Measurements from ENCODE around the gene TFAP2A.

Gene TFAP2A

DNA sequence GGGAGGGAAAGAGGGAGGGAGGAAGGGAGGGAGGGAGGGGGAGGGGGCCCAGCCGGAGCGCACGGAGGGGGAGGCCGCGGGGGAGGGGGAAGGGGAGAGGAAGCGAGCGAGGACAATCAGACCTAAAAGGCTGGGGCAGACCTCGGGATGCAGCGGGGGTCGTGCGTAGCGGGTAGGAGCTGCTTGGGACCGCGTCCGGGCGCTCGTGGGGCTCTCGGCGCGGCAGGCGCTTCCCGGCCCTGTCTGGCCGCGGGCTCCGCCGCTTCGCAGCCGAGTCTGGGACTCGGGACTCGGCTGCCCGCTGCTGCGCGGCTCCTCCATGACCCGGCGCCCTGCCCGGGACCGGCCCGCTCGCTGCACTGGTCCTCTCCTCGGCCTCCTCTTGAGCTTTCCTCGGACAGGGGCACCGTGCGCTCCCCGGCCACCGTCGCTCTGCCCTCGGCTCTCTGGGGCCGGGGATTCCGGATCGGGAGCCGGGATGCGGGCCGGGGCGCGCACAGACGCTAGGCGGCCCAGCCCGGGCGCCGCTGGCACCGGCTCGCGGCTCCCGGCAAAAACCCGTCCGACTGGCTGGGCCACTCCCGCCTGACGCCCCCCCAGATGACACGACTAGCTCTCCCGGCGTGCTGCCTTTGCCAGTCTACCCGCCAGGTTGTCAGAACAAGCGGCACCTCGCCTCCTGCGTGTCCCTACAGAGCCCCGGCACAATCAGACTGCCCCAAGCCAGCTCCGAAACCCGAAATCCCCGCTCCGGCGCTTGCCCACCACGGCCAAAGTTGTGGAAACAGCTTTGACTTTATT lies 2.2 kb downstream of the TFAP2A start:
- DNase-seq (ENCODE audit: low read depth) = no peak

DNA sequence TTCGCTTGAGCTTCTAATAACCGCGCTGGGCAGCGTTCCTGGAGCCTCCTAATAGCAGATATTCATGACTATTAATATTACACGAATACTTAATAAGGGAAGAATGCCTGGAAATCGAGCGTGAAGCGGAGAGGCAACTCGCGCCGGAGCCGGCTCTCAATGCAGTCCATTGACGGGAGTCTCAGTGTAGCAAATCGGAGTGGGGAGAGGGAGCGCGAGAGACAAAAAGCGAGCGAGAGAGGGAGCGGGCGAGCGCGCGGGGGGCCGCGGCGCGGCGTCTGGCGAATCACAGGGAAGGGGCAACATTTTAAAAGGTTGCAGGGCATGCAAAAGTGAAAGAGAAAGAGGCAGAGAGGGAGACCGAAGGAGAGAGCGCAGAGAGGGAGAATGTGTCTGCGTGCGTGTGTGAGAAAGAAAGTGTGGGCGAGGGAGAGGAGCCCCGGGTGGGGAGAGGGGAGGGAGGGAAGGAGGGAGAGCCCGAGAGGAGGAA lies 2.9 kb downstream of the TFAP2A start:
- no peak for DNase-seq (ENCODE audit: low read depth)

DNA sequence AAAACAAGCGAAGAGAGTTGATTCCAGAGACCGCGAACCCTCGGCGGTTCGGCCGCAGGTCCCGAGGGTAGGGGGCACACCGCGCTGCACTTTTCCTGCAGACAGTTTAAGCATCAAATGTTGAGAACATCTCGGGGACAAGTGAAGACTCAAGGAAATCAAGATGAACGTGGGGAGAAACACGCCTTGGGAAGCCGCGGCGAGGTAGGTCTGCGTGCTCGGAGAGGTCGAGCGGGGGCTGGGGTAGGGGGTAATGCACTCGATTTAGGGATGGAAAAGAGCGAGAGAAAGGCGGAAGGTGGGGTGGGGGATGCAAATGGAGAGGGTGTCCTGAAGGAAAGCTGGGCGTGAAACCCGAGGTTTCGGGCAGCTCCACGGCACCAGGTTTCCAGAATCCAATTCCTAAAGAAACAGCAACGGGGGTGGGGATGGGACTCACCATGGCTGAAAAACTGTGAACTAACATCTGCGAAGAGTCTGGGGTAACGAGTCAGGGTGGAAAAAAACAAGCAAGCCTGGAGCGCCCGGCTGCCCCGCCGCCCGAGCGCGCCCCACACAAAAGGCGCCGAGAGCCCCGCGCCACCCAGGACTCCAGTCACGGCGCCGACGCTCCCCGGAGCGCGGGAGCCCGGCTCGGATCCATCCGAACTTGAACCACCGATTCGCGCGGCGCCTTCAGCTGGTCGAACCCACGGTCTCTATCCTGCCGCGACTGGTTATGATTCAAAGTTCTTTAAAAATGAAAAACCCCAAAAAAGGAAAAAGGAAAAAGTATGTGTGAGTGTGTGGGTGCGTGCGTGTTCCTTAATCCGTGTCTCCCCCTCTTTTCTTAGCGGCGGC lies 3.5 kb downstream of the TFAP2A start:
- DNase-seq (ENCODE audit: low read depth) = no peak

DNA sequence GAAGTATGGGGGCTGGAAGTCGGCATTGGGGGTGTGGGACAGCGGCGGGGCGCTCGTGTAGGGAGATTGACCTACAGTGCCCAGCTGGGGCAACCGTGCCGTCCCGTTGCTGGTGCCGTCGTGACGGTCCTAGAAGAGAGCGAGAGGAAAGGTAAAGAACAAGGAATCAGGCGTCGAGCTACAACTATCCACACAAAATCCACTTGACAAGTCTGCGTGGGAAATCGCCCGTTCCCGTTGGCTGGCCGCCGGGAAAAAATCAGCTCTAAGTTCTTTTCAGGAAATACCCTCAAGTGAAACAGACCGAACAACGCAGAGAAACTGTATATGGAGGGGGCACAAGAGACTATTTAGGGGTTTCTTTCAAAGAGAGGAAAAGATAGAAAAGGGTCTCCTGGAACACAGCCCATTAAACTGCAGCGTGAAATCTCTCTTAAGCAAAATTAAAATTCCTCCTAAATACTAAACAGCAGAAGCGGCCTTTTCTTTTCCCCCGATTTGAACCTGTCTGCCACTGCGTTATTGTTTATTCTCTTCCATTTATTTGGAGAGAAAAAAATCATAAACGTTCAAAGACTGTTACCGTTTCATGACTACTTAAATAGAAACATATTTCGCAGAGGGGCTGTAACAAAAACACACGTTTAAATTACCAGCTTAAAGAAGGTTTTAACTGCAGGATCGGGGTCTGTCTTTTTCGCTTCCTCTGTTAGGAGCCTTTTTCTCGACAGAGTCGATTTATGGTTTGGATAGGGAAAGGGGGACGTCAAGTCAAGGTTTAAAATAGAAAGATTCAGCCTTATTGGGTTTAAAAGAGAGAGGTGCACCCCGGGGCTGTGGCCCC lies 4.4 kb downstream of the TFAP2A start:
- DNase-seq (ENCODE audit: low read depth) = no peak

DNA sequence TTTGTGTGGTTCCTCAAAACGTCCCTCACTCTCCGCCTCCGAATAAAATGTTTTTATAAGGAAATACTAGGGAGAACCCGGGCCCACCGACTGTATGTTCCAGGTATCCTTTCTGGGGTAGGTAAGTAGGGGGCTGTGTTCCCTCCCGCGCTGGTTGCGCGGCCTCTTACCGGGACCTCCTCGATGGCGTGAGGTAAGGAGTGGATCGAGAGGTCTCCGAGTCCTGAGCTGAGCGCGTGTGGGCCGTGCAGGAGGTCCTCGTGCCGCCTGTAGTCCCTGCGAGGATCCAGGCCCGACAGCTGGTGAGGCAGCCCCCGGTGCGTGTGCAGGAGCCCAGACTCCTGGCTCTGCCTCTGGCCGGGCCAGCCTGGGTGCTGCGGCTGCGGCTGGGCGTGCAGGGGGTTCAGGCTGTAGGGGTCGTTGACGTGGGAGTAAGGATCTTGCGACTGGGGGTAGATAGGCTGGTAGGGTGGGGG lies 5.1 kb downstream of the TFAP2A start:
- DNase-seq (ENCODE audit: low read depth) = no peak

DNA sequence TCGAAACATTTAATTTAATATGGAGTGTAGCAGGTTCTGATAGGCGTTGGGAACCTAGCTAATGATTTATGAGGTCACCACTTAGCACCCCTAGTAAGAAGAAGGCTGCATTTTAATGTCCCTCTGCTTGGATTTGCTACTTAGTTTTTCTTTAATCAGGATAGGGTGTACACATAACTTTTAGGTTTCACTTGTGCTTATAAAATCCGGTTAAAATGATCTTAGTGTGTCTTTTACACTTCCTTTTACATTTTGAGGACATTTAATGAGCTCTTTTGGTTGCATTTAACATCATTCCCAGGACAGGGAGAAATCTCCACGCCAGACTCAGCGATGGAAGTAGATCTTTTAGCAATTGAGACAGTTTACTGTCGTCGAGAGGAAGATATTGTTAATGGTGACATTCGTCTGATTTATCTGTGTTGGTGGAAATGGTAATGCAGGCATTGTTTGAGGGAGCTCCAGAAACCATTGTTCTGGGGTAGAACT lies 5.6 kb downstream of the TFAP2A start:
- DNase-seq (ENCODE audit: low read depth) = no peak

DNA sequence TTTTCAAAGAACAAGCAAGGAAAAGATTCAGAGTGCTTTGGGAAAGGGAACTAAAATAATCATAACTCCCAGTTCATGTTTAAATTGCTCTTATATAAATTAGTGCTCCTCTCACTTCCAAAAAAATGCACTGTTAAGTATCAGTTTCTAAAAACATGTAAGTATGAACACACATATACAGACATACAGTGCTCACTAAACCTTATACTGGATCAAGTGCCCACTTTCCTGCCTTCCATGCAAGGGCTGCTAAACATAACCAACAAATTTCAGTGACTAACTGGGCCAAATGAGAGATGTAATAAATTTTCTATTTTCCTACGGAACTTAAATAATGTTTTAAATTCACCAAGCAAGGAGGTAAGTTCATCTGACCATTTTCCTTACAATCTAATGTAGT lies 6.4 kb downstream of the TFAP2A start:
- no peak for DNase-seq (ENCODE audit: low read depth)

DNA sequence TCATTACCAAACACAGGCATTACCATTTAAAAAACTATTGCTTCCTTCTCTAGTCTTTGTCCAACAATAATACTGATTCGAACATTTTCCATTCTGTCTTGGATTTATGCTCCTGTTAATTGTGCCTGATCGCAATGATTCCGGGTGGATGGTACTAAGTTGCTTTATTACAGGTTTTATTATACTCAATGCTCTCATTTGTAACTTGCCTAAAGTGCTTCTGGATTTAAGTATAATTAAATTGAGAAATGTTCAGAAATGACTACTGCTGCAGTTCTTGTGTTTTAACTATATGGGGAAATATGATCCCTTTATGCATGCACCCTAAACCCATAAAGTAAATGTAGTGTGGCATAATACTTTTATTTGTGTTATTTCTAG lies 7.2 kb downstream of the TFAP2A start:
- no peak for DNase-seq (ENCODE audit: low read depth)

DNA sequence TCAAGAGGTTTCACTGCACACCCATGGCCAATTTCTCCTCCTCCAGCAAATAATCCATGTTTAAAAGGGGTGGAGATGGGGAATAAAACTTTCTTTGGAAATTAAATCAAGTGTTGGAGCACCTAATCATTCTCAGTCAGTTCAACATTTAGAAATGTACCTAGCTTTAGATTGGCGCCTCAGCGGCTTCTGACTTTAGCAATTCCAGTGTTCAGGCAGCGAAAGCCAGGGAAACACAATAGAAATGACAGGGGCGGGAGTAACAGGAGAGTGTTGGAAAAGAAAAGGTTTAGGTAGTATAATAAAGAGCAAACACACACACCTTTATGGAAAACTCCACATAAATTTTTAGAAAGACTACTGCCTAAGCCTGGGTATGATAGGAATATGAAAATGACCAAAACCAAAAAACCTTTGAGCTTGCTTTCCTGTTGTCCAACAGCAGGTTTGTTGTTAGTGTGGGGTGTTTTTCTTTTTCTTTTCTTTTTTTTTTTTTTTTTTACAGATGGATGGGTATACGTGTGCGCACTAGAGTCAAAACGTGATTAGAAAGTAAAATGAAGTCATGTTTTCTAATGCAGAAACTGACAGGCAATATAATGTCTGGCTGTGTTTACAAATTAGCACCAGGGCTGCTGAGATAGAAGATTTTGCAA lies 7.7 kb downstream of the TFAP2A start:
- no peak for DNase-seq (ENCODE audit: low read depth)

DNA sequence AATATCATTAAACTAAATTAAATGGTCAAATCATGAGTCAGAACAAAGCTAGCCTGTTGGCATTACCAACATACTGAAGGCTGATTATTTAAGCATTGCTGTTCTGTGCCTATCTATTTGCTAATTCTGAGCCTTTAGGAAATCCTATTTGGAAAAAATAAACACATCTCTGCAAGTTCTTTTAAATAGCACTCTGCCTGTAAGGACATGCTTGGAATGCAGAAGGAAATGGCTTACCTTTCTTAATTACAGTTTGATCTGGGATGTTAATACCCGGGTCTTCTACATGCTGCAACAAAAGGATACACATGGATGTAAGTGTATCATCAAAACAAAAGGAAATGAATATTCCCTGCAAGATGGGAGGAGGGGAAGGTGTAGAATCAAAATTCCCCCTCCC lies 8.3 kb downstream of the TFAP2A start:
- DNase-seq (ENCODE audit: low read depth) = no peak

DNA sequence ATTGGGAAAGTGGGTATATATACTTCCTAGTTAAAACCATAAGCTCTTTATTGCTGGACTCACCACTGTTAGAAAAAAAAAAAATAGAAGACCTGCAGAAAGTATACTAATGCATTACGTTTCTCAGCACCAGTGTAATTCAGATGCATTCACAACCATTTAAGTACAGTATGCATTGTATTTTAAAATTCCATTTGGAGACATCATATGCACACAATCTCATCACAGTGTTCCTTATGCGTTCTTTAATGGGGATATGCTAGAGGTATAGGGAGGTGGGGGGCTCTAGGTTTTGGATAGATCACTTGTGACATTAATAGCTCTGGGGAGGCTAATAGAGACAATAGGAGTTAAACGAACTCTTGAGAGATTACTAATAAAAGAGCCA lies 9.4 kb downstream of the TFAP2A start:
- DNase-seq (ENCODE audit: low read depth) = no peak

DNA sequence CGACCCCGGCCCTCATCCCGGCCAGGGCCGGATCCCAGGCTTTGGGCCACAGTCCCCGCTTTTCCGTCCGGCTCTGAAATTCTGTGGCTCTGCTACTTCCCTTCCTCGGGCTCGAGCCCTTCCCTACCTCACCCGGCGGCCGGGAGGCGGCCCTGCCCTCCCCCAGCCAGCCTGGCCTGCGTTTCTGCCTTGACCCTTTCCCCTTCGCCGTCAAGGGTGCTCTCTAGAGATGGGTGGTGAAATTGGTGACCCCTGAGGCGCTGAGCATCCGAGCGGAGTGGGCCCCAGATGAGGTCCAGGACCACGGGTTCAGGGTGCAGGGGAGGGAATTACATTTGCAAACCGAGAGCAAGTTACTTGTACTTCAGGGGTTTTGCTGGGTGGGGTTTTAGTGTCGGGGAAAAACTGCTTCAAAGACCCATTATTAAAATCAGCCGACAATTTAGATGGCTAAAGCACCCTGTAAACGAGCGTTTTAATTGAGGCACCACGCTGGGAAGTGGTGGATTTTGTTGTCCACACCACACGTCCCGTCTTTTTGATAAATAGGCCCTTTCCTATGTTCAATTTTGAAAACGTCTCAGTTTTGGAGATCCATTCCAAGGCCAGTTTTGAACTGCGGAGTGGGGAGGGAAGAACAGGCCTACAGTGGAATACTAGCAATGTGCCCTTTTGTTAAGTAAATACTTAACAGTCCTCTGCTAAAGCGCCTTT lies 9.9 kb downstream of the TFAP2A start:
- no peak for DNase-seq (ENCODE audit: low read depth)

DNA sequence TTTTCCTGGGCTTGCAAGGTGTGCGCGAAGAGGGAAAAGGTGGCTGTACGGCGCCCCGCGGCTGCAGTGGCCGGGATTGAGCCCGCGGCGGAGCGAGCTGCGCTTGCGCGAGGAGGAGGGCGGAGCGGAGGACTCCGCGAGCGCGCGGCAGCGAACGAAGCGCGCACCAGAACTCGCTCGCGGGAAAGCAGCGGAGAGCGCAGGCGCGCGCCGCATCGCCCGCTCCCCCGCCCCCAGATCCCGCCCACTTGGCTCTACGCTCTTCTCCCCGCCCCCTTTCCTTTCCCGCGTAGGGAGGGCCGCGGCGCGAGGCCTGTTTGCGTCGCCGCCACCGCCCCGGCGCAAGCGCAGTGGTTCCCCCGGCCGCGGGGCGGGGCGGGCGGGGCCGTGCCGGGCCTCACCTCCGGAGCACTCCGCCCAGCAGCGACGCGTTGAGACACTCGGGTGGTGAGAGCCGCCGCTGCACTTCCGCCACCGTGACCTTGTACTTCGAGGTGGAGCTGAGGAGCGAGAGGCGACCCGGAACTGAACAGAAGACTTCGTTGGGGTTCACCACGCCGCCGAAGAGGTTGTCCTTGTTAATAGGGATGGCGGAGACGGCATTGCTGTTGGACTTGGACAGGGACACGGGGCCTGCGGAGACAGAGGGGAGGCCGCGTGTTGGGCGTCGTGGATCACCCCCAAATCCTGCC lies 10.6 kb downstream of the TFAP2A start:
- peak; percentile 66 for DNase-seq (ENCODE audit: low read depth)

DNA sequence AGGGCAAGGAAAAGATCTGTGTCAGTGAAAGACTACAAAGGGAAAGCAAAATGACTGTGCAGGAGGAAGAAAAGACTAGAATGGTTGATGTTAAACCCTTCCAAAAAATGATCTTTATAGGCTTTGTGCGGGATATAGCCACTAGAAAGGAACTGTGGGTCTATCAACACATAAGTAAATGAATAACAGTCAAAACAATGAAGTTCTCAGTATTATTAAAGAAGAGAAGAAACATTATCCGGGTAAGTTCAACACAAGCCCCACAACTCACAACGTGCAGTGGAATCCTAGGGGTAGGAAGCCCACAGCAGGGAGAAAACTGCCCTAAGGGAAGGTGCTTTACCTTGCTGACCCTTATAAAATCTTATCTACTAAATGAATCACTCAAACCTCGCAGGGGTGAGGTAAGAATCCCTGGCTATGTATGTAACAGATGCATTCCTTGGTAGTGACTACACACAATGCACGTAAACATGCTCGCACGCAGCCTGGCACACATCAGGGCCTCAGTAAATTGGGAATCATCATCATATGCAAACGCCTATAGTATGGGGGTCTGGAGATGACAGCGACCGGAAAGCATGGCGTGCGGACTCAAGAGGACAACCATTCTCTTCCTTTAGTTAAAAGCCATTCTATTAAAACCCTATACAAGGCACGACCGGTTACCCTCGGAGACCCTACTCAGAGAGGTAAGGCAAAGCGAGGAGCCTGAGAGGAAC lies 11.3 kb downstream of the TFAP2A start:
- no peak for DNase-seq (ENCODE audit: low read depth)

DNA sequence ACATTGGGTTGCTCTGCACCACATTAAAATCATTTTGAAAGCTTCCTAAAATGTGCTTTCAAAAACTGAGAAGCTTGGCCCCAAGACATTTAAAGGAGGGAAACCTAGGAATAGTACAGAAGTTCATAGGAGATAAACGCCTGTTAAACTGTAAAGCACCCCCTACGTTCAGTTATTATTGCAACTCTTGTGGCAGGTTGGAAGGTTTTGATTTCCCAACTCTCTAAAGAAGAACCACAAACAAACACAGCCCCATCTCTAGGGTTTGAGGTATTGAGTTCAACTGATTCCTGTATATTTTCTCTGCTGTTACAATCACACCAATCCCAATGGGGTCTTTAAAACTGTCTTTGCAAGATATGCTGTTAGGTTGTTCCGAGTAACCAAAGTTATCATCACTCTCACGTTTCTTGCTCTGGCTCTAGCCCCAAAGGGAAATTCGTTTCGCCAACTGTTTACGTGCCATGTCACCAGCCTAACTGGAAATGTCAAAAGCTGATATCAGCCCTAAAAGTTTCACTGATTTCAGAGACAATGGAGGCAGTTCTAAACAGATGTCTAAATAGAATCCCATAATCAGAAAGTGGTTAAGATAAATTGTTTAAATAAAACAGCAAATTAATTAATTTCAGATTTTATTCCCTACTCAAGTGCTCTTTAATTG lies 12.1 kb downstream of the TFAP2A start:
- DNase-seq (ENCODE audit: low read depth) = no peak

DNA sequence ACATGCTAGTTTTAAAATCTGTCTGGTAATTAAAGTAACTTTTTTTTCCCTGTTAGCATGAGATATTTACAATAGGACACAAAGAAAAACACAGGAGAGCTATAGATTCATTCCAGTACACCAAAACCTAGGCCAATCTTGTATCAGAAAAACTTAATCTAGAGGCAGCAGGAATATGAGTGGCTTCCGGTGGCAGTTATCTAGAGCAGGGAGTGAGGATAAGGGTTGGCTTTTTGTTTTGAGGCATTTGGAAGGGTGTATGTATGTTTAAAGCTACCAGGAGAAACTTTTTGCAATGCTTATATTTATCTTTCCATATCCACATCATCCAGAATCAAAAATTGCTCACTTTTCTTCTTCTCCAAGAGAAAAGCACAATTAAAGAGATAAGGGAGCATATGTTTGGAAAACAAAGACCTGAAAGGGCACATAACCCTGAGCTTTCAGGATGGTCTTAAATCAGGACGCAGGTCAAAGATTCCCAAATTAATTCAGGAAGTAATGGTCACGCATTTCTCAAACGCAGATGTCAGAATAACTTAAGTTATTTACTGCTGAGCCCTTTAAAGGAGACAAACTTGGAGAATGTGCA lies 13.1 kb downstream of the TFAP2A start:
- no peak for DNase-seq (ENCODE audit: low read depth)

DNA sequence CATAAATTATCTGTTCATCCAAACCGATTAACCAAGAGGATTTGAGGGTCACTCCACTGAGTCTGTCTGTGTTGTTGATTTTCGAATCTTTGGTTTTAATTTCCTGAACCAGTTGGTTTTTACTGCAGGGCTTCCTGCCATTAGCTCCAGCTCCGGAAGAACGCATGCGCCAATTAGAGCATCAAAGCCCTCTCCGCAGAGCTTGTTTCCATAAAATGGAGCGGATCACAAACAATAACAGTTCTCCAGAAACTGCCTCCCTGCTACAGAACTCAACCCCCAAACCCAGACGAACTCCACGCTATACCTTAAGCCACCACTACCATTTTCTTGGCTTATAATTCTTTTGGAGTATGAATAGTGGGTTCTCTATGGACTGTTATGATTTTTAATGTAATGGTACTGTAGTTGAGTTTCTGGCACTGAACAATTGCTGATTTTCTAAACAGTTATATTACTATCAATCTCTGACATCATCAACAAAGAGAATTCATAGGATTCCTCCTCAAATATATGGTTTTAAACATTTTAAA lies 13.8 kb downstream of the TFAP2A start:
- no peak for DNase-seq (ENCODE audit: low read depth)

DNA sequence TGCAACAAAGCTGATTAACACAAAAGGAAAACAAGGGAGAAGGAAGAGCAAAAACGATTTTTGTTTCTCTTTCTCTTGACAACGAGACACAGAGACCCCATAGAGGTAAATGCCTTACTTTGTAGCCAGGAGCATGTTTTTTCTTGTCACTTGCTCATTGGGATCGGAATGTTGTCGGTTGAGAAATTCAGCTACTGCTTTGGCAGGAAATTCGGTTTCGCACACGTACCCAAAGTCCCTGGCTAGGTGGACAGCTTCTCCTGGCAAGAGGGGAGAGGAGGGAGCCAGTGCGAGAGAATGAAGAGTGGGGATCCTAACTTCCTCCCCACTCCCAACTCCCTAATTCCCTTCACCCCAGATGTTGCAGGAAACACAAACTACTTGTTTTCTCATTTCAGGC lies 14.5 kb downstream of the TFAP2A start:
- DNase-seq (ENCODE audit: low read depth) = no peak

Measured in activated T-cell treated with anti-CD3 and anti-CD28 coated beads for 1 hour (primary cell).